GM23338 (cell line): ENCODE results near the gene FCHSD1. TPM values are rescaled to one million over a fixed set of nuclear protein-coding genes. Genes with fewer than 3 reads are reported as not detected.

ENCODE experiments used
- ATAC-seq: fragments of 200-7000 bp; cut with Tn5 transposase; 3 replicates; pipeline ENCODE4 v1.9.1; 2020
- DNase-seq: peaks from one replicate; pipeline ENCODE4 v3.0.0-alpha.2; 2015; ENCODE audit warnings: low spot score
- H2AFZ ChIP-seq: fragments of 200-600 bp; sonication (generic); 2 replicates; pipeline ENCODE4 v1.8.0; 2016; ENCODE audit warnings: antibody characterized with exemption, mild to moderate bottlenecking, moderate library complexity
- H3F3A ChIP-seq: fragments of 200-600 bp; sonication (generic); replicated peaks from 2 replicates; pipeline ENCODE4 v1.8.0; 2017; ENCODE audit warnings: antibody characterized with exemption, mixed run types, low read depth
- H3K27ac ChIP-seq: fragments of 200-600 bp; sonication (generic); 2 replicates; pipeline ENCODE4 v1.6.1; 2016; ENCODE audit warnings: low read depth
- H3K27me3 ChIP-seq: fragments of 200-600 bp; sonication (generic); 2 replicates; pipeline ENCODE4 v1.8.0; 2016; ENCODE audit warnings: mild to moderate bottlenecking, mixed run types, moderate library complexity; ENCODE audit not compliant: insufficient read depth
- H3K36me3 ChIP-seq: fragments of 200-600 bp; sonication (generic); 2 replicates; pipeline ENCODE4 v1.8.0; 2016; ENCODE audit warnings: mild to moderate bottlenecking; ENCODE audit not compliant: insufficient read depth
- H3K4me1 ChIP-seq: fragments of 200-600 bp; sonication (generic); 2 replicates; pipeline ENCODE4 v1.8.0; 2016; ENCODE audit warnings: mild to moderate bottlenecking, moderate library complexity; ENCODE audit not compliant: insufficient read depth
- H3K4me2 ChIP-seq: fragments of 200-600 bp; sonication (generic); 2 replicates; pipeline ENCODE4 v1.7.1; 2017; ENCODE audit warnings: mixed run types
- H3K4me3 ChIP-seq: fragments of 200-600 bp; sonication (generic); 2 replicates; pipeline ENCODE4 v1.6.1; 2016; ENCODE audit warnings: mixed run types
- H3K79me2 ChIP-seq: fragments of 200-600 bp; sonication (generic); replicated peaks from 2 replicates; pipeline ENCODE4 v1.8.0; 2017; ENCODE audit warnings: mild to moderate bottlenecking; ENCODE audit not compliant: insufficient read depth
- H3K9me2 ChIP-seq: fragments of 200-600 bp; sonication (generic); 2 replicates; pipeline ENCODE4 v1.8.0; 2017; ENCODE audit not compliant: insufficient read depth
- H4K20me1 ChIP-seq: fragments of 200-600 bp; sonication (generic); replicated peaks from 2 replicates; pipeline ENCODE4 v1.8.0; 2017; ENCODE audit warnings: mild to moderate bottlenecking; ENCODE audit not compliant: insufficient read depth
- H3K27ac Mint-ChIP-seq: 2 replicates; pipeline ENCODE4 v1.8.0; 2020; ENCODE audit warnings: inconsistent platforms, mild to moderate bottlenecking, moderate library complexity, mixed read lengths
- H3K27me3 Mint-ChIP-seq: 3 replicates; pipeline ENCODE4 v1.8.0; 2022; ENCODE audit warnings: low read depth, mild to moderate bottlenecking, moderate library complexity, mixed read lengths, inconsistent platforms; ENCODE audit not compliant: insufficient read depth, poor library complexity
- H3K36me3 Mint-ChIP-seq: 3 replicates; pipeline ENCODE4 v1.8.0; 2021; ENCODE audit warnings: low read depth, mild to moderate bottlenecking, inconsistent platforms, moderate library complexity, mixed read lengths
- H3K4me1 Mint-ChIP-seq: 3 replicates; pipeline ENCODE4 v1.8.0; 2020; ENCODE audit warnings: mild to moderate bottlenecking, inconsistent platforms, mixed read lengths
- H3K4me3 Mint-ChIP-seq: 3 replicates; pipeline ENCODE4 v1.8.0; 2021; ENCODE audit warnings: moderate library complexity, mild to moderate bottlenecking, inconsistent platforms, mixed read lengths
- H3K9me3 Mint-ChIP-seq: 3 replicates; pipeline ENCODE4 v1.8.0; 2020; ENCODE audit warnings: moderate library complexity, mild to moderate bottlenecking, inconsistent platforms, mixed read lengths
- CREB1 ChIP-seq: fragments of 250-450 bp; sonication (Bioruptor Pico); IDR thresholded peaks from 2 replicates; pipeline ENCODE4 v1.5.0; 2020; ENCODE audit warnings: low read depth, mild to moderate bottlenecking, moderate library complexity
- CTCF ChIP-seq, 2 experiments: fragments of 200-600 bp in 1 of 2; sonication (generic) in 1 of 2; conservative IDR thresholded peaks; 2 replicates each; pipeline versions ENCODE4 v1.5.1 to v1.6.1; 2016 to 2017; ENCODE audit warnings: antibody characterized with exemption in 2 of 2, low read depth in 2 of 2, mild to moderate bottlenecking in 2 of 2, moderate library complexity in 1 of 2
- ETS1 ChIP-seq: IDR thresholded peaks from 2 replicates; pipeline ENCODE4 v1.6.1; 2016; ENCODE audit warnings: antibody characterized with exemption
- EZH2 ChIP-seq: fragments of 200-600 bp; sonication (generic); IDR thresholded peaks from one replicate; pipeline ENCODE4 v1.8.0; 2017; ENCODE audit warnings: antibody characterized with exemption, mild to moderate bottlenecking, low read depth; ENCODE audit not compliant: unreplicated experiment
- EZH2phosphoT487 ChIP-seq: fragments of 200-600 bp; sonication (generic); IDR thresholded peaks from one replicate; pipeline ENCODE4 v1.8.1; 2018; ENCODE audit warnings: antibody characterized with exemption; ENCODE audit not compliant: unreplicated experiment
- JUNB ChIP-seq: IDR thresholded peaks from one replicate; pipeline ENCODE4 v1.6.1; 2016; ENCODE audit warnings: antibody characterized with exemption; ENCODE audit not compliant: unreplicated experiment
- NANOG ChIP-seq: IDR thresholded peaks from 2 replicates; pipeline ENCODE4 v1.6.1; 2016; ENCODE audit warnings: antibody characterized with exemption, borderline replicate concordance
- POLR2AphosphoS5 ChIP-seq: IDR thresholded peaks from 2 replicates; pipeline ENCODE4 v1.6.1; 2016; ENCODE audit warnings: antibody characterized with exemption, low read depth
- REST ChIP-seq: IDR thresholded peaks from one replicate; pipeline ENCODE4 v1.6.1; 2018; ENCODE audit warnings: antibody characterized with exemption; ENCODE audit not compliant: unreplicated experiment
- STAT1 ChIP-seq: IDR thresholded peaks from one replicate; pipeline ENCODE4 v1.6.1; 2016; ENCODE audit warnings: antibody characterized with exemption; ENCODE audit not compliant: unreplicated experiment
- ZNF114 ChIP-seq: fragments of 250-450 bp; sonication (Bioruptor Pico); IDR thresholded peaks from 2 replicates; pipeline ENCODE4 v1.5.0; 2020; ENCODE audit warnings: mild to moderate bottlenecking, moderate library complexity
- ZNF331 ChIP-seq: fragments of 250-450 bp; sonication (Bioruptor Pico); IDR thresholded peaks from 2 replicates; pipeline ENCODE4 v1.5.0; 2020; ENCODE audit warnings: low read depth, mild to moderate bottlenecking, moderate library complexity
- ZNF462 ChIP-seq: fragments of 250-450 bp; sonication (Bioruptor Pico); IDR thresholded peaks from 2 replicates; pipeline ENCODE4 v1.5.0; 2020; ENCODE audit warnings: mild to moderate bottlenecking, moderate library complexity
- polyA plus RNA-seq: library from polyadenylated mRNA; unstranded; fragments of >200 nt; fragmentation: Nextera tagmentation; extraction: Ambion mirVana; gene quantifications from 2 replicates; pipeline ENCODE4 v1.2.1, GENCODE V29; 2016
- total RNA-seq: library from RNA; depleted of rRNA; stranded (reverse); fragments of >200 nt; shearing (Covaris generic); gene quantifications from 2 replicates; pipeline ENCODE4 v1.2.3, GENCODE V29; 2014

FCHSD1 gene
- total and polyA plus RNA-seq, 2 experiments from 2014 or later = 24.7 to 46.6 TPM

GRCh38 chr5:141618804-141619554 lies 32.2 kb downstream of the FCHSD1 start, which contains the start of gene DIAPH1:
Gene DIAPH1, minus strand, starts transcription at chr5:141619000. Its CDS starts 86 bp downstream, at chr5:141618914.
- H3K36me3 ChIP-seq = peaks cover 14% of the 10 kb centered on the region; the same call in 1 of the 2 replicates
- H3K4me1 ChIP-seq = peaks cover 45% of the 10 kb centered on the region
- TF ChIP-seq CREB1 = peak; percentile 82
- no peak for TF ChIP-seq ZNF462 (CRISPR knock-in tag)
- TF ChIP-seq JUNB = no peak
- no peak for TF ChIP-seq EZH2phosphoT487
- TF ChIP-seq REST = peak; percentile 21
- TF ChIP-seq STAT1 = no peak
- TF ChIP-seq ZNF331 (CRISPR knock-in tag) = no peak
- TF ChIP-seq CTCF (conservative IDR thresholded peaks at IDR 0.05; ENCODE audit: low read depth in 2 of 2) = peak; percentile 84 to 93
- 0 out of 2 replicates have a peak, but pooled peaks have one; percentile 48 for TF ChIP-seq ZNF114 (CRISPR knock-in tag)
- TF ChIP-seq EZH2 = no peak
- no peak for TF ChIP-seq NANOG
- TF ChIP-seq POLR2AphosphoS5 = peak; percentile 87
- TF ChIP-seq ETS1 = peak; percentile 82
- H3K27ac ChIP-seq = peak within 1 kb of the TSS; percentile 91
- Mint-ChIP-seq H3K9me3 (no peaks in the 10 kb centered on the region), H3K27me3 (peaks cover 8% of the 10 kb centered on the region), H3K36me3 (peaks cover 30% of the 10 kb centered on the region), H3K27ac (peak within 1 kb of the TSS; percentile 96), H3K4me3 (peak within 1 kb of the TSS; percentile 98), H3K4me1 (peaks cover 43% of the 10 kb centered on the region)
- H3K4me2 ChIP-seq = peak within 1 kb of the TSS; percentile 80
- H3K4me3 ChIP-seq = peak within 1 kb of the TSS; percentile 72
- DNase-seq (peak; percentile 99), ATAC-seq (peak; percentile 91)
- H3F3A ChIP-seq = peaks cover 17% of the 10 kb centered on the region; the same call in 1 of the 2 replicates
- H3K27me3 ChIP-seq = no peaks in the 10 kb centered on the region
- H3K79me2 ChIP-seq = peaks cover 41% of the 10 kb centered on the region
- no peaks in the 10 kb centered on the region for H3K9me2 ChIP-seq
- H2AFZ ChIP-seq = peak within 1 kb of the TSS; percentile 52; the same call in 1 of the 2 replicates
- peaks cover 17% of the 10 kb centered on the region for H4K20me1 ChIP-seq
